Heart left ventricle (tissue), 16 donors: ENCODE data around the gene GZMM. TPM values are rescaled to one million over a fixed set of nuclear protein-coding genes. Genes with fewer than 3 reads are reported as not detected.

ENCODE experiments used
- ATAC-seq, 4 donors: fragments of 200-7000 bp; cut with Tn5 transposase; one replicate each; pipeline ENCODE4 v1.9.1; 2020 to 2022; ENCODE audit warnings: moderate library complexity in 4 of 4, mild to moderate bottlenecking in 3 of 4, moderate number of reproducible peaks in 1 of 4
- DNase-seq, 5 donors: peaks; one replicate each; pipeline ENCODE4 v3.0.0-alpha.2; 2020
- H3K27ac ChIP-seq, 12 donors: fragments of 200-600 bp; sonication (generic) in 4 of 12; one replicate each; pipeline versions ENCODE4 v1.5.0 to v1.8.0; 2016 to 2022; ENCODE audit warnings: mild to moderate bottlenecking in 2 of 12
- H3K27me3 ChIP-seq, 9 donors: fragments of 200-600 bp; sonication (generic) in 2 of 9; one replicate each; pipeline versions ENCODE4 v1.5.1 to v1.8.0; 2016 to 2022; ENCODE audit warnings: mild to moderate bottlenecking in 3 of 9
- H3K36me3 ChIP-seq, 9 donors: fragments of 200-600 bp; sonication (generic) in 2 of 9; one replicate each; pipeline versions ENCODE4 v1.5.0 to v1.8.0; 2018 to 2022; ENCODE audit warnings: mild to moderate bottlenecking in 2 of 9
- H3K4me1 ChIP-seq, 12 donors: fragments of 200-600 bp; sonication (generic) in 4 of 12; one replicate each; pipeline versions ENCODE4 v1.5.0 to v1.8.0; 2016 to 2022; ENCODE audit warnings: mild to moderate bottlenecking in 3 of 12
- H3K4me3 ChIP-seq, 12 donors: fragments of 200-600 bp; sonication (generic) in 4 of 12; one replicate each; pipeline versions ENCODE4 v1.5.0 to v1.8.0; 2017 to 2022; ENCODE audit warnings: mild to moderate bottlenecking in 9 of 12, moderate library complexity in 4 of 12
- H3K9me3 ChIP-seq, 12 donors: fragments of 200-600 bp; sonication (generic) in 4 of 12; one replicate each; pipeline versions ENCODE4 v1.5.0 to v1.8.0; 2016 to 2022; ENCODE audit warnings: mild to moderate bottlenecking in 1 of 12
- POLR2A ChIP-seq, 2 donors: fragments of 450-650 bp; IDR thresholded peaks; one replicate each; pipeline ENCODE4 v1.6.1; 2017; ENCODE audit warnings: antibody characterized with exemption in 2 of 2, mild to moderate bottlenecking in 2 of 2, moderate library complexity in 2 of 2
- WGBS, 4 donors: extraction: QIAGEN DNeasy Blood & Tissue Kit in 2 of 4; methylation state at CpG; one replicate each; pipeline versions ENCODE4 v1.1.5 to v1.1.7; 2013 to 2018; 5-methylcytosine and 5-hydroxymethylcytosine counted together
- intact Hi-C, 10 donors: fragments of 100-400 bp; cut with DNase I; formaldehyde crosslinking; loops; one replicate each; pipeline versions ENCODE4 v1.11.1 to v1.14.2; 2022
- polyA plus RNA-seq, 2 donors: library from polyadenylated mRNA; stranded (reverse); fragments of 200-250 nt; gene quantifications; one replicate each; pipeline ENCODE4 v1.2.3, GENCODE V29; 2013
- total RNA-seq, 9 donors: library from RNA; depleted of rRNA in 2 of 9; stranded (reverse); fragments of >200 nt in 2 of 9; fragmentation: NEBNext Ultra II Directional in 3 of 9; extraction: Animal tissue kit (Norgen Biotek cat#: 25700) in 3 of 9; gene quantifications; one replicate each; pipeline versions ENCODE4 v1.1.0 to v1.2.4, GENCODE V29; 2016 to 2023
- TF ChIP-seq, protein P1 (sequence below), 12 donors: fragments of 200-600 bp; sonication (generic) in 4 of 12; IDR thresholded peaks; one replicate each; pipeline versions ENCODE4 v1.5.0 to v1.8.0; 2018 to 2022; ENCODE audit warnings: antibody characterized with exemption in 12 of 12, mild to moderate bottlenecking in 5 of 12
- donor health status: ischemic (EF 13 %, LVEDD 7.1; RV severe dilation, severe dysfunction).
- donor health status: healthy with polysubstance abuse.
- donor health status: DM: no; HTN: yes; CAD: no.
- donor health status: DM: no; HTN: no; CAD: no.
- donor health status: ischemic (EF 25% LVEDD 6.9; RV normal size, moderate dysfunction).
- donor health status: ischemic (EF 25% LVEDD 5.7; RV mildly dilated, moderate dysfunction).
- donor health status: healthy.
- donor health status: DM: yes; HTN: yes; CAD: no.
- donor health status: ischemic (EF 35%, LVEDD 5.7; RV mildly dilated, moderate dysfunction).
- donor health status: nonischemic (EF 11% LVEDD 7.7; RV severe dilation, severe dysfunction).
- donor health status: DM: yes; HTN: yes; CAD: no.
- donor health status: PGD.
- donor health status: ischemic (EF 29% LVEDD 5.4; RV normal size, mild dysfunction).
- donor health status: nonischemic (EF 23%, LVEDD 6.1; RV moderate dilation, normal function).

The GZMM gene
- total and polyA plus RNA-seq, 11 donors = 0.12 to 3.0 (median 0.47) TPM; not detected in 5

DNA sequence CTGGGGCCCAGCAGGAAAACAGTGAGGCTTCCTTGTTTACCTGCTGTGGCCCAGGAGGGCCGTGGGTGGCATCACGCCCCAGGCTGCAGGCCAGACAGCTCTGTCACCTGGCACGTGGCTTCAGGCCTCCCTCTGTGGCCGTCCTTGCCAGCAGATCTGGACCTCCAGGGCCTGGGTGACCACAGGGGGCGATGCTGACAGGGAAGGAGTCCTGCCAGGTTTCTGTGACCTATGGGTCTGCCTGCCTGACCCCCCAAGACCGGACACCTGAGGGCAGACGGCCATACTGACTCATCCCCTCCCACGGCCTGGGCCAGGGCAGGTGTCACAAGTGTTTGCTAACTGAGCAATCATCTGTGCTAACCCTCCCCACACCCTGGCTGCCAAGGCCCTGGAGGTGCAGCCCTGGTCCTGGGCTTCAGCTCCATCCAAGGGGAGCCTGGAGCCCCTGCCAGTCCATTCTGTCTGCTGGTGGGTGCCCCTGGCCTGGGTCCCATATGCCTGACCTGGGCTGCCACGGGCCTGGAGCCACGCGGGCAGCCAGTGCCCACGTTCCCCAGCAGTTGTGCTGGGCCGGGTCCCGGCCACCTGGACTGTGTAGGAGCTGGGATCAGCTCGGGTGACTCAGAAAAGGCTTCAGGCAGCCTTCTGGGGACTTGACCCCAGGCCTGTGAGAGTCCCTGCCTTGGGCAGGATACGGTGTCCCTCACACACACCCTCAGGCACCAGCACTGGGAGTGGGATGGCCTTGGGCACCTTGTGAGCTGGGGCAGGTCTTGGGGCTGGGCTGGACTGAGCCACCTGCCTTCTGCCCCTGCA, 8.6 kb upstream of the GZMM start:
- peaks cover 0 to 48% (median 43%) of the 10 kb centered on the region in 9 donors for H3K36me3 ChIP-seq
- no peaks in the 10 kb centered on the region for H3K27me3 ChIP-seq
- no peak overlapping the region for H3K4me3 ChIP-seq
- ATAC-seq (no peak), DNase-seq (no peak)
- no peaks in the 10 kb centered on the region for H3K9me3 ChIP-seq
- H3K4me1 ChIP-seq = peaks cover 16 to 49% (median 30%) of the 10 kb centered on the region in 12 donors
- intact Hi-C loops = loop anchor here in 1 of 10 donors (10.0 kb wide), 1 partner anchor 100 kb away; the partner anchor contains the start of genes FGF22 and POLRMT
- WGBS, 4 donors = 50 to 71% (median 61%) methylated on average over 10 to 16 of the region's 16 CpGs
- peak overlapping the region in 5 of 12 donors; percentile 6 to 34 (median 26) for H3K27ac ChIP-seq
- TF ChIP-seq, protein P1, sequence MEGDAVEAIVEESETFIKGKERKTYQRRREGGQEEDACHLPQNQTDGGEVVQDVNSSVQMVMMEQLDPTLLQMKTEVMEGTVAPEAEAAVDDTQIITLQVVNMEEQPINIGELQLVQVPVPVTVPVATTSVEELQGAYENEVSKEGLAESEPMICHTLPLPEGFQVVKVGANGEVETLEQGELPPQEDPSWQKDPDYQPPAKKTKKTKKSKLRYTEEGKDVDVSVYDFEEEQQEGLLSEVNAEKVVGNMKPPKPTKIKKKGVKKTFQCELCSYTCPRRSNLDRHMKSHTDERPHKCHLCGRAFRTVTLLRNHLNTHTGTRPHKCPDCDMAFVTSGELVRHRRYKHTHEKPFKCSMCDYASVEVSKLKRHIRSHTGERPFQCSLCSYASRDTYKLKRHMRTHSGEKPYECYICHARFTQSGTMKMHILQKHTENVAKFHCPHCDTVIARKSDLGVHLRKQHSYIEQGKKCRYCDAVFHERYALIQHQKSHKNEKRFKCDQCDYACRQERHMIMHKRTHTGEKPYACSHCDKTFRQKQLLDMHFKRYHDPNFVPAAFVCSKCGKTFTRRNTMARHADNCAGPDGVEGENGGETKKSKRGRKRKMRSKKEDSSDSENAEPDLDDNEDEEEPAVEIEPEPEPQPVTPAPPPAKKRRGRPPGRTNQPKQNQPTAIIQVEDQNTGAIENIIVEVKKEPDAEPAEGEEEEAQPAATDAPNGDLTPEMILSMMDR (IDR thresholded peaks at IDR 0.05) = peak in 1 of 12 donors; percentile 17
- no peak for TF ChIP-seq POLR2A (IDR thresholded peaks at IDR 0.05)

DNA sequence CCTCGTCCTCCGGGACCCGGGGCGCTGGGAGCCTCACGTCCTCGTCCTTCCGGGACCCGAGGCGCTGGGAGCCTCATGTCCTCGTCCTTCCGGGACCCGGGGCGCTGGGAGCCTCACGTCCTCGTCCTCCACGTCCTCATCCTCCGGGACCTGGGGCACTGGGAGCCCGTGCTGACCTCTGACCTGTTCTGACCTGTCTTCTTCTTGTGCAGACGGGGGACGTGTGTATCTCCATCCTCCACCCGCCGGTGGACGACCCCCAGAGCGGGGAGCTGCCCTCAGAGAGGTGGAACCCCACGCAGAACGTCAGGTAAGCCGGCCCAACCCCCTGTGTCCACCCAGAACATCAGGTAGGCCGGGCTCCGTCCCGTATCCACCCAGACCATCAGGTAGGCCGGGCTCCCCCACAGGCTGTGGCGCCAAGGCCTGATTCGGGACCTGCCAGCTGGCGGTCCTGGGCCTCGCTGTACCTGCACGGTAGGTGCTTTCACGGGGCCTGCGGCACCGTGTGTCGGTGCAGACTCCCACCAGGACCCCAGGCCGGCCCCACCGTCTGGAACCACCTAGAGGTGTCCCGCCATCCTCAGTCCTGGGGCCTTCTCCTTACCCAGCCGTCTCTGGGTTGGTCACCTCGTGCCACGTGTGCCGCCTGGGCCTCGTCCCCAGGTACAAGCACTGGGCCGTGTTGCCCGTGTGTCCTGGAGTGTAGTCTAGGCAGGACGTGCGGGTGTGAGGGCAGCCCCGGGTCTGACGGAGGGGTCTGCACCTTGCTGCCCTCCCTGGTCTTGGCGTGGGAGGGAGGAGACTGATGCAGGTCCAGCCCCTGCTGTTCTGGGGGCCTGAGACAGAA, 7.6 kb upstream of the GZMM start:
- intact Hi-C loops = loop anchor here in 1 of 10 donors (10.0 kb wide), 1 partner anchor 99 kb away; the partner anchor contains the start of genes FGF22 and POLRMT
- TF ChIP-seq POLR2A (IDR thresholded peaks at IDR 0.05) = no peak
- TF ChIP-seq, protein P1 (IDR thresholded peaks at IDR 0.05) = no peak
- DNase-seq (no peak), ATAC-seq (no peak)
- peaks cover 16 to 44% (median 26%) of the 10 kb centered on the region in 12 donors for H3K4me1 ChIP-seq
- H3K27me3 ChIP-seq = no peaks in the 10 kb centered on the region
- 88 to 92% (median 90%) methylated on average over 34 to 55 of the region's 55 CpGs for WGBS, 4 donors
- no peak overlapping the region for H3K4me3 ChIP-seq
- H3K27ac ChIP-seq = no peak overlapping the region
- H3K36me3 ChIP-seq = peaks cover 0 to 54% (median 48%) of the 10 kb centered on the region in 9 donors
- H3K9me3 ChIP-seq = no peaks in the 10 kb centered on the region

DNA sequence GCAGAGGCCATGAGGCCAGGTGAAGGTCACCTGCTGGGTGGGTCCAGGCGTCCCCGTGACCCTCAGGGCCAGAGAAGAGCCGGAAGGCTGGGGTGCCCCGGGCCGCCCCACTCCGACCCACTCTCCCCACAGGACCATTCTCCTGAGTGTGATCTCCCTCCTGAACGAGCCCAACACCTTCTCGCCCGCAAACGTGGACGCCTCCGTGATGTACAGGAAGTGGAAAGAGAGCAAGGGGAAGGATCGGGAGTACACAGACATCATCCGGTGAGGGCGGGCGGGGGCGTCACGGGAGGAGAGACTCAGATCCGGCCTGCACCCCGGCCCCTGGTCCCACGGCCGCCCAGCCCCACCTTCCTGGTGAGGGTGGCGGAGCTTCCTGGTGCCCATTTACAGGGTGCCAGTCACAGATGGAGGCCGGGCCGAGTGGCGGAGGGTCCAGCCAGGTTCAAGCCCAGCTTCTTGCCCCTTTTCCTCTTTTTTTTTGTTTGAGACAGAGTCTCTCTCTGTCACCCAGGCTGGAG, 6.9 kb upstream of the GZMM start:
- no peak overlapping the region for H3K27ac ChIP-seq
- no peaks in the 10 kb centered on the region for H3K27me3 ChIP-seq
- H3K4me3 ChIP-seq = no peak overlapping the region
- WGBS, 4 donors = 89 to 93% (median 89%) methylated on average over 26 of the region's 26 CpGs
- no peaks in the 10 kb centered on the region for H3K9me3 ChIP-seq
- intact Hi-C loops = loop anchor here in 1 of 10 donors (10.0 kb wide), 1 partner anchor 98 kb away; the partner anchor contains the start of genes FGF22 and POLRMT
- no peak for ATAC-seq
- no peak for DNase-seq
- H3K4me1 ChIP-seq = peaks cover 16 to 44% (median 26%) of the 10 kb centered on the region in 12 donors
- H3K36me3 ChIP-seq = peaks cover 2 to 61% (median 54%) of the 10 kb centered on the region in 9 donors
- no peak for TF ChIP-seq POLR2A (IDR thresholded peaks at IDR 0.05)
- TF ChIP-seq, protein P1 (IDR thresholded peaks at IDR 0.05) = no peak
